GM19324 (cell line): Measurements from ENCODE around the gene KRTAP10-1.

Experiments
- ATAC-seq: cut with Tn5 transposase; IDR thresholded peaks from one replicate; pipeline ENCODE4 v1.9.1; 2021; ENCODE audit warnings: mild to moderate bottlenecking, moderate library complexity; ENCODE audit not compliant: unreplicated experiment, low FRiP score

The KRTAP10-1 gene

DNA sequence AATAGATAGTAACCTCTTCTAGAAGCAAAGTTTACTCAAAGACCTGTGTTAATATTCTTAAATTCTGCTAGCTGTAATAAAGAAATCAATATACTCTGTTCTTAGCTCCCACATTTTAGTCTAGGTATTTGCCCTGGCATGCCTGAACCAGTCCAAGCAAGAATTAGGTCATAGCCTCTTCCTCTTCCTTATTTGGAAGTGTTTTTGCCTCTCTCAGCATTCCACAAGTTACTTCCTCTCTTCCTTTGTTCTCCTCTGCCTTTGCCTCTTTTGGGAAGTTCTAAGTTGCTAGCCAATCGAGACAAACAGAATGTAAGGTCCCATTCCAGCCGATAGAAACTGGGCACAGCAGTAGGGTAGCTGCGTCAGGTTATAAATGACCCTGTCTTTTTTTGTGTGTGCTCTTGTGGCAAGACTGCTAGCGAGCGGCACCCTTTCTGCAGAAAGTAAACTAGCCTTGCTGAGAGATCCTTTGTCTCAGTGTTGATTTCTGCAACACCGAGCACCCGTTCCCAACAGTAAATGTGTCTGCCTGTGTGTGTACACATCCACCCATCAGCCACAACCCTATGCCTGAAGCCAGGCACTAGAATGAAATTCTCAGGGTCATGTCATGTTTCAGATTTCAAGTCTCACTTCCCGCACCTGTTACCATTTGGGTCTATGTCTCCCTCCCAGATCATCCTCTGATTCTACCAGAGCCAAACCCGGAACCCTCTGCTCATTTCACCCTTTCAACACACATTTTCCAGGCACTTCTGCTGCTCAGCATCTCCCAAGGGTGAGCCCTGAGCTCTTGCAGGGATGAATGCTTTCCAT lies 47.2 kb downstream of the KRTAP10-1 start:
- ATAC-seq = no peak

DNA sequence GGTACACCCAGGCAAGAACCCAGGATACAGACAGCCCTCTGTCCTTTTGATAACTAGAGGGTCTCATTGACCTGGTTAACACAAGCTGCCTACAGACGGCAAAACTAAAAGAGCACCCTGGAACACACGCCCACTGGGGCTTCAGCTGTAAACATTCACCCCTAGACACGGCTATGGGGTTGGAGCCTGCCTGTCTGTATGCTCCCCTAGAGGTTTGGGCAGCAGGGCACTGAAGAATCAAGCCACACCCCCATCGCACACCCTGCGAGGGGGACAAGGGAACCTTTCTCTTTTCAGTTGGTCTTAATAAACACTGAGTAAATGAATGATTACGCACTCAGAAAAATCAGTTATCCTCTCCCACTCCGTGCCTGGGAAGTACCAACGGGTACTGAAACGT lies 49.2 kb downstream of the KRTAP10-1 start:
- no peak for ATAC-seq

DNA sequence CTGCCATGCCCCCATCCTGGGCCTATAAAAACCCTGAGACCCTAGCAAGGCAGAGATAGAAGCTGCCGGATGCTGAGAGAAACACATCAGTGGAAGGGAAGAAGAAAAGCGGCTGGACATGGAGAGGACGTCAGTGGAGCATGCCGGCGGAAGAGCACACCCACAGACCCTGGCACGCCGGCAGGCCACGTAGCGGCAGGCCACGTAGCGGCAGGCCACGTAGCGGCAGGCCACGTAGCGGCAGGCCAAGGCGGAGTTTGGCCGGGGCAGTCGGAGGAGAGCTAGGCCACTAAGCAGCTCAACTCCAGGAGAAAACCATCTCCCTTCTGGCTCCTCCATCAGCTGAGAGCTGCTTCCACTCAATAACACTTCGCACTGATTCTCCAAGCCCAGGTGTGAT lies 49.6 kb downstream of the KRTAP10-1 start:
- no peak for ATAC-seq

DNA sequence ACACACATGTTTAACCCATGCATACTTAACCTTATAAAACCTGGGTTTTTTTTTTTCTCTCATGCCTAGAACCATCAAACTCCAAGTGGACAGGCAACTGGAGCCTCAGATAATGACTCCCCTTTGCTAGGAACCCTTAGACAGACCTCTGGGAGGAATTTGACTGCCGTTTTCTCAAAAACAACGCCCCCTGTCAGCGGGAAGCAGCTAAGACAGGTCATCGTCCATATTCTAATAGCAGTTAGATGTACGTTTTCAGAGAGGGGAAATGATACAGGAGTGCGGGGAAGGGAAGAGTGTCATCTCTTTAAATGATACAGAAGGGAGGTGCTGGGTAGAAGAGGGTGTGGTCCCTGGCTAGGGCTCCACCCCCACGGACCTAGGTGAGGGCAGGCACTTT lies 50.0 kb downstream of the KRTAP10-1 start:
- no peak for ATAC-seq
